CD4-positive, alpha-beta T cell treated with Interleukin-4 for 4 hours (primary cell): ENCODE results near the gene DDRGK1.

Experiments used
- DNase-seq: peaks from one replicate; pipeline ENCODE4 v3.0.0-alpha.2; 2020

The DDRGK1 gene

DNA sequence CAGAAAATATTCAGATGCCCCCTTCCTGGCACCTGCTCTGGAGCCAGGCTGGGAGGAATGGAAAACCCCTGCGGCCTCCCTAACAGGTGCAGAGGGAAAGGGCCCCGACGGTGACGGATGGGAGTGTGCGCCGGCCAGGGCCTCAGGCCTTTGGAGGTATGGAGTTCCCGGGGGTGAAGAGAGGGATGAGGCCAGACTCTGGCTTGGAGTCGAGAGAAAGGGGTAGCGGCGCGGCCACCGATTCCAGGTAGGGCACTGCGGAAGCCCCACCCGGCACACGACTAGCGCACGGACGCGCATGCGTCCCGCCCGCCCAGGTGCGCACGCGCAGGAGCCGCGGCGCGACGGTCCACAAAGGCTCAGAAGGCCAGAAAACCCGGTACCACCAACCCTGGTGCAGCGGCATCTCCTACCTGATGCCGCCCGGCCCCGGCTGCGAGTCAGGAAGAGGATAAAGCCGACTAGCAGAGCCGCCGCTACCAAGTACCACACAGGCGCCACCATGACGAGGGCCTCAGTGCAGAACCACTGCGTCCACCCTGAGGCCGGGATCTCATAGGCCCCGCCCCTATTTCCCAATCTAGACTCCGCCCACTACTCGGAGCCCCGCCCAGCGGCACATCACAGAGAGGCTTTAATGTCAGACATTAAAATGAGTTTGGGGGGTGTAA is at the start of gene DDRGK1:
Gene DDRGK1, minus strand, starts transcription at position 559 of the 671 bp plus-strand sequence. Its CDS starts 55 bp downstream, at position 504.
- peak; percentile 88 for DNase-seq

DNA sequence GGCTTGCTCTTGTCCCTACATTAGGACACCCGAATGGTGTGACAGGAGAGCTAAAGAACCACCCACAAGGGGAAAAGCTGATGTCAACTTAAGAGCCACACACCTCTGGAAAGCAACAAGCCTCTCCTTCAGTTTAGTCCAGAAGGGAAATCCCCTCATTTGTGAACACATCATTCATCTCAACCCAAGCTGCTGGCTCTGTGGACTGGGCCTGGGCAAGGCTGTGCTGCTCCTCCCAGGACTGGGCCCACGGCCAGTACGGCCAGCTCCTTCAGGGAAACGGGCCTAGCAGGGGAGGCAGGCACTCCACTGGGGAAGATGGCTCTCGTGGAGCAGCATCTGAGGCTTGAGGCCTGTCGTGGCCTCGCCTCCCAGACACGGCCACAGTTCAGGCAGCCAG is 47.3 kb upstream of the DDRGK1 start:
- no peak for DNase-seq

DNA sequence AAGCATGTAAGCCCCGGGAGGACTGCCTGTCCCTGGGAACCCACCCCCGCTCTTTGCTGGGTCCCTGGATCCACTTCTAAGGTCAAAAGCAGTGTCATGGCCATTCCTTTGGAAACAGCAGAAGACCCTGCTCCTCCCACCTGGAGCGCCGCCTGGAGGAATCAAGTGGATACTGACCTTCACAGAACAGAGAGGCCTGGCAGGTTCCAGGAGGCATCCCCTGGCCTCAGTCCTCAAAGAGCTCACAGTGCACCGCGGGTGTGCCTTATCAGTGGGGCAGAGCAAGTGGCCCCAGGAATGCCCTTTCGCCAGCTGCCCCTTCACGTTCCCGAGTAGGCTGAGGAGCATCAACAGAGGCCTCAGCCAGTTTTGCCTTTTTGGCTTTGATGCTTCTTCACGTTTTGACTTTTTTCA is 45.6 kb upstream of the DDRGK1 start:
- DNase-seq = no peak

DNA sequence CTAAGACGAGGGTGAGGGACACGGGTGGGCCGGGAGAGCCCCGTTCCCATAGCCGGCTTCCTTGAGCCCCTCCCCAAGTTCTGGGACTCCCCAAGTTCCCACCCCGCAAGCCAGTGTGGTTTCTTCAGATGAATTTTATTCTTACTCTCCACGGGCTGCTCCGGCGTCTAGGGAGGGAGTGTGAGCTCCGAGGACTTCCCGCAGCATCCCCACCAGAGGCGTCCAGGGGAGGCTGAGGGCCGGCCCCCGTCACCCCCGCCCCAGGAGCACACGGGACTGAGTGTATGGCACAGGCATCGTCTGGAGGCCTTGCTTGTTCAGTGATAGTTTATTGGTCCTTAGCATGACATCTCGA is 44.5 kb upstream of the DDRGK1 start:
- DNase-seq = no peak

DNA sequence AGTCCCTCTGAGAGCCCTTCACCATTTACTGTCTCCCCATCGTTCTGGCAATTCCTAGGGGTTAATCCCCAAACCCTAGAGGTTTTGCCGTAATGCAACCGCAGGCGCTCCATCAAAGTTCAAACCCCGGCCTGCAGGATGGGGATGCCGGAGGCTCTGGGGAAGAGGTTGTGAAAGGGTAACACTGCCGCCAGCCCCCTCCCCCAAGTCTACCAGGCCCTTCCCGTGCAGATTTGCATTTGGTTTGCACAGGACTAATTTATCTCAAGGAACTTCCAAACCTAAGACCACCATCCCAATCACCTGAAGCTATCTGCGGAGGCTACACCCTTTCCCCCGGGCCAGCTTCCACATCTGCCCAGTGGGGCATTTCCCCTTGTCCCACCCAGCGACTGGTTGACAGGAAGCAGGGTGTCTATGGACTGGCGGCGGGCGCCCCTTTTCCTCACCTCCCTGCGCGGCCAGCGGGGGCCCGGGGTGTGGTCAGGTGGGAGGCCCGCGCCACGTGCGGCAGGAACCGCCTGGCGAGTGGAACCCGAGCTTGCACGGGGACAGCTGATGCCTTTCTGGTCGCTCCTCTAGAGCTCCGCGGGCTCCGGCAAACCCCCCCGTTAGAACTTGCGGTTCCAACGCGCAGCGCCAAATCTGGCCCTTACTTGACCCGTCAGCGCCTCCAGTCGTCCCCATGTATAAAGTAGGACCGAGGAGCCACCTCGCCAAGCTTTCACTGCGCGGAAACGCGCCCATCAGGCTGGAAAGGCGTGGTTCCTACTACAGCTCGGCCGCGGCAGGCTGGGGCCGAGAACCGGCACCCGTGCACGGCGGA is 43.9 kb upstream of the DDRGK1 start:
- DNase-seq = no peak

DNA sequence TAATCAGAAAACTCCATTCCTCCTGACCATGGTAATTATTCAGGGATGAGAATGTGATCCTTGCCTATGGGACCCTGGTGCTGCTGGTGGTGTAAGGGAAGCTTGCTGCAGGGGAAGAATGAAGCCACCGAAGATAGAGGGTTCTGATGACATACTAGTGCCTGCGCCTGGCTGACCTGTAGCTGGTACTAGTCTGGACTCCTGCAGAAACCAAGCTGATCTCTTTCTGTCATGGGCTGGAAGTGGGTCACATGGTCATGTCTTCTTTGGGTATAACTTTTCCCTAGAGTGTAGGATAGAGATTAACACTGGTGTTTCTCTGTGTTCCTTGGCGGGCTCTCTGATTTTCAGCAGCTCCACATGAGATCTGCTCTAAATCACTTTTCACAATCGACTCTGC is 43.2 kb upstream of the DDRGK1 start:
- DNase-seq = no peak

DNA sequence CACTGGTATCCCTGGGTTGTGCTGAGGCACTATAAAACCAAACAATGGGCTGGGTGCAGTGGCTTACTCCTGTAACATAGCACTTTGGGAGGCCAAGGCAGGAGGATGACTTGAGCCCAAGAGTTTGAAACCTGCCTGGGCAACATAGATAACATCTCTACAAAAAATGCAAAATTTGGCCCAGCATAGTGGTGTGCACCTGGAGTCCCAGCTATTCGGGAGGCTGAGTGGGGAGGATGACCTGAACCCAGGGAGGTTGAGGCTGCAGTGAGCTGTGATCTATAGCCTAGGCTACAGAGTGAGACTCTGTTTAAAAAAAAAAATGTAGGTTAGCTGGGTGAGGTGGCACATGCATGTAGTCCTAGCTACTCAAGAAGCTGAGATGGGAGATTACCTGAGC is 42.2 kb upstream of the DDRGK1 start:
- no peak for DNase-seq

DNA sequence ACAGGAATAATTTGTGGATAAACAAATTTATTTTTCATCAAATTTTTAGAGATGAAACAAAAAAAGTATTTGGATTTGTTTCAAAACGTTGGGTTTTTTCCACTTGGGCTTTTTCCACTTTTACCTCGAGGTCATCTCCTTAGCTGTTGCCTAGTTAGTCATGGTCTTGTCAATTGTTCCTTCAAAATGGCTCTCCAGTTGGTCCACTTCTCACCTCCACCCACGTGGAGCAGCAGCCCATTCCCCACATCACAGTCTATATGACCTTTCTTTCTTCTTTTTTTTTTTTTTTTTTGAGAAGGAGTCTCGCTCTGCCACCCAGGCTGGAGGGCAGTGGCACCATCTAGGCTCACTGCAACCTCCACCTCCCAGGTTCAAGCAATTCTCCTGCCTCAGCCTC is 41.2 kb upstream of the DDRGK1 start:
- no peak for DNase-seq

DNA sequence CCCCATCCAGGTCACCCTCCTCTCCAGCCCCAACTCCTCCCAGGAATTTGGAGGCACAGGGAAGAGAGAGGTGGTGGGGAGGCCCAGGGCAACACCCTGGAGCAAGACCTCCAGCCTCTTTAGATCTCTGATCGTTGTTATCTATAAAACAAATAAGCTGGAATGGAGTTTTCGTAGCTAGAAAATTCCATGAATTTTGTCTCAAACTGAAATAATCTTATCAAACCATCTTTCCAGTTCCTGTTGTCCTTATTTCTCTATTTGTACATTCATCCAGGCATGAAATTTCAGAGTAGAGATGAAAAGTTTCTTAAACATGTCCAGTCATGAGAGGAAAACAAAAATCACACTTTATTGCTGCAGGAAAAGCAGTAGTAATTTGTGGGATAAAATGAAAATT is 40.7 kb upstream of the DDRGK1 start:
- no peak for DNase-seq

DNA sequence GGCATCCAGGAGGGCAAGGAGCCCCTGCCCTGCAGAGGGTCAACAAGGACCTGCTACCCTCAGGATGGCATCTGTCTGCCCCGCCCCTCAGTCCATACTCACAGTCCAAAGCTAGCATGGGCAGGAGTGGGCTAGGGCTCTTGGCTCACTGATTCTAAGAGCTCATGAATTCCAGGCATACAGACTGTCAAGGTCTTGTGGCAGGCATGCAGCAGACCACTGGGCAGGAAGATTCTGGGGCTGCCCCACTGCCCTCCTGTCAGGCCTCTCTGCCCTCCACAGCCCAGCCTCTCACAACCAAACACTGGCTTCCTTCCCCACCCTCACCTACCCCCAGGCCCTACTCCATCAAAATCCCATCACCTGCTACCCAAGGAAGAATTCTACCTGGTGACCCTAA is 40.1 kb upstream of the DDRGK1 start:
- DNase-seq = no peak

DNA sequence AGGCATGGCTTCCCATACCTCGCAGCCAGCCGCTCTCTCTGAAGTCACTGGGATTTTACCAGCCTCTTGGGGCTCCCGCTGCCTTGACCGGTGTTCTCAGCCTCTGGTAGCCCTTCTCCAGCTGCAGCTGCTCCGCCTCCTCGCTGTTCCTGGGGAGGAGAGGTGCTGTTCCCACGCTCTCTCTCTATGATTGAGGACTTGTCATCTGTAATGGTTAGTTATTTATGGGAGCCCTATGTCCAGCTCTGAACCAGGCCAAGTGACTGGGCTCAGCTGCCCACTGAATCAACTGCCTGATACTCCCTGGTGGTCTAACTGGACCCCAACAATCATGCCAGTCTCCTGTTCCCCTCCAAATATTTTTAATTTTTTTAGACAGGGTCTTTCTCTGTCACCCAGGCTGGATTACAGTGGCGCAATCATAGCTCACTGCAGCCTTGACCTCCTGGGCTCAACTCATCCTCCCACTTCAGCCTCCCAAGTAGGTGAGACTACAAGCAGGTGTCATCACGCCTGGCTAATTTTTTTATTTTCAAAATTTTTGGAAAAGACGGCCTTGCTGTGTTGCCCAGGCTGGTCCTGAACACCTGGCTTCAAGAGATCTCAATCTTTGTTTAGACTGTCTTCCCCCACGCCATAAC is 39.4 kb upstream of the DDRGK1 start:
- DNase-seq = no peak

DNA sequence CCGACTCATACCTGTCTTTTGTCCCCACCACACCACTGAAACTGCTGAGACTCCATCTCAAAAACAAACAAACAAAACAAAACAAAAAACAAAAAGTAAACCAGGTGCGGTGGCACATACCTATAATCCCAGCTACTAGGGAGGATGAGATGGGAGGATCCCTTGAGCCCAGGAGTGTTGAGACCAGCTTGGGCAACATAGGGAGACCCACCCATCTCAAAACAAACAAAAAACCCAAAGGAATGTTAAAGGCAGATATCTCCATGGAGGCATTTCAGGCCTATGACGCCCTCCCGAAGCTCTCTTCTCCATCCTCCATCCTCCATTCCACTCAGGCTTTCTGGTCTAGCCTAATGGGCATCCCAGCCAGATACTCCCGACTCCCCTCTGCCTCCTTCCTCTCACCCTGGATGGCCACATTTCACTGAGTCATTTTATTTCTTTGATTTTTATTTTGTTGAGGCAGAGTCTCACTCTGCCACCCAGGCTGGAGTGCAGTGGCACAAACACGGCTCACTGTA is 37.8 kb upstream of the DDRGK1 start:
- no peak for DNase-seq

DNA sequence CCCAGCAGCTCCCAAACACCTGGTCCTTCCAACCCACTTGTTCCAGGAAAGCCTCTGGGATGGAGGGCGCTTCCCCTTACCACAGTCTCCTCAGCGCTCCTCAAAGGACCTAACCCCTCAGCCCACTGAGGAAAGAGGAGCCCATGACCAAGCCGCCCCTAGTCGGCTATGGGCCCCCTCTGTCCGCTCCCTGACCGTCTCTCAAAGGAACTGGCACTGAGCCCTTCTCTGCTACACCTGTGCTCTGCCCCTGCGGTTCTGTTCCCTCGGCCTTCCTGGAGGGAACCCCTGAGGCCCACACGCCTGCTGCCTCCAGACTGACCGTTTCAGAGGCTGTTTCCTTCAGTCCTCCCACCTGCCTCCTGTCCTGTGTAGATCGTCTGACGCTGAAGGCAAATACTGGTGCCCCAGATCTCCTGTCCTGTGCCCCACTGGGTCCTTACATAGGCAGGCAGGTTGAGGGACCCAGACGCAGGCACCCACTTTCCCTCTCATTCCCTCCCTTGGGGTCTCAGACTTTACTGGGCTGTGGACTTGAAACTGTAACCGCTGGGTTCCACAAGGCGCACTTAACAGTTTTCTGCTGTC is 36.4 kb upstream of the DDRGK1 start:
- no peak for DNase-seq

DNA sequence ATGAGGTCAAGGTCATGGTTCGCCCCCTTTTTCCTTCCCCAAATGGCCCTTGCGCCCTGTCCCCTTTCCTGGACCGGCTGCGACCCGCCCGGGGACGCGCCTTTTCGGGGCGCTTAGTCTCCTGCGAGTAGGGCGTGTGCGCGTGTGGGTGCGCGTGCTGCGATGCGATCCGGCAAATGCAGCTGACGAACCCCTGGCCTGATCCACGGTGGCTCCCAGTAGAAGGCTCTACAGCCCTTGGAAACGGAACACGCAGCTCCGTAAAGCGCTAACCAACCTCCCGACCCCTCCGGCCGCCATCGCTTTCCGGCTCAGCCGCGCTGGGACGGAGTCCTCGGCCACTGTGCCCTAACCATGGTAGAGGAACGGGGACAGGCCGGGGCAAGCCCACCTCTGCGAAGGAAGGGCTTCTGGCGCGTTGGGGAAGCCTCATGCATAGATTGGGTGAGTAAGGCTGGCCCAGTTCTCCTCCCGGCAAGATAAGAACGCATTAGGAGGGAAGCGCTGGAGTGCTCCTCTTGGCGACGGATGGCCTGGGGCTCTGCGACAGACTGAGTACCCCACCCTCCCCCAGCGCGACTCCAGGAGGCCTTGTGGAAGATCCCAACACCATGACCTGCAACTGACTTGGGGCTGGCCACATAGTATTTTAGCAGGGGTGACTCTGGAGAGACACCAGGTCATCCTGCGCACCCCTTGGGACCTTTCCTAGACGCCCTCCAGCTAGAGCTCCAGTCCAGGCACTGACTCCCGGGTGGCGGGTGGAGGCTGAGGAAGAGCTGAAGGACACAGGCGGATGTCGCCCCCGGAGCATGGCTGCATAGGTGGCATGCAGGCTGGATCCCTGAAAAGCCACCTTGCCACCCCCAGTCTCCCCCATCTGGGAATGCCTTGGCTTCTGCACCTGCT is 35.6 kb upstream of the DDRGK1 start:
- DNase-seq = no peak

DNA sequence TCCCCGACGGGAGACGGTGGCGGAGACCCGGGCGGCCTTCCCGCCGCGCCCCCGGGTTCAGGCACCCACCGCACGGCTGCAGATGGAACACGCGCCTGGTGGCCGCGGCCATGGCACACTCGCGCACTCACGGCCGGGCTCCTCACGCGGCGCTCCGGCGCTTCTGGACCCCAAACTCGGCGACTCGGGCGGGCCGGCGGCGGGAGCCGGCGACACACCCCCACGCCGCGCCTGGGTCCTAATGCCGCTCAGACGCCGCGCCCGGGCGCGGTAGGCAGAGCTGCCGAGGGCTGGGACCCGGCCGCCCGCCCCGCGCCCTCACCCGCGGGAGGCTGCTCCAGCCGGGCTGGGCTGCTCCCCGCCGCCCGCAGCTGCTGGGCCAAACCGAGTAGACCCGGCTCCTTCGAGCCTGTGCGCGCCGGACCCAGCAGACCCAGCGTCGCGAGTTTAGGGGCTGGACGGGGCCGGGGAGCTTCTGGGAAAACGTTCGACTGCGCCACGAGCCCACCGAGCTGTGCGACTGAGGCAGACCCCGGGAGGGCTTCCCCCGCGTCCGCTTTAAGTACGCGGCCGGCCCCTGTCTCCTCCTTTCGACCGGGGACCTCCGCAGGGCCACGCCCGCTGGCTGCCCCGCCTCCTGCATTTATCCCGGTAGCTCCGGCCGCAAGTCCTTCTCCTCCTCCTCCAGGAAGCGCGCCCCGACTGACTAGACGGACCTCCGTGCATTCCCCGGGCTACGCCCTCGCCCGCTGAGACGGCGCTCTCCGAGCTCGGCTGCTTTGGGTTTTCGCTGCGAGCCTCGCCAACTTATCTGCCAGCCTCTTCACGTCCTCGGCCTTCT is 34.8 kb upstream of the DDRGK1 start, which contains the start of gene SLC4A11:
Gene SLC4A11, minus strand, starts transcription at position 165 of the 841 bp plus-strand sequence. Its CDS starts 53 bp downstream, at position 112.
- DNase-seq = peak; percentile 26

DNA sequence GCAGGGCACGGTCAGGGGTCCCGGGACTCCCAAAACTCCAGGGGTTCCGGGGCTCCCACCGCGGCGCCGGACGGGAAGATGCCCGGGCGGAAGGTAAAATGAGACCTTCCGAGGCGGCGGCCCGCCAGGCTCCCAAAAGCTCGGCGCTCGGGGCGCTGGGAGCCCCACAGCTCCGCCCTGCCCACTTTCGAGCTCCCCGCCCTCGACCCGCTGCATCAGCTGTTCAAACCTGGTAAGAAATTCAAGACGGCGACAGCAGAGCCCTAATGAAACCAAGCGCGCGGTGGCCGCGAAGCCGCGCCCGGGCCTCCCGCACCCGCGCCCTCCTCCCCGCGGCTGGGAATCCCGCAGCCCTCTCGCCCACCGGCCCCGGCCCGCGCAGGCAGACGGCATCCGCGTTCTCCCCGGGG is 34.1 kb upstream of the DDRGK1 start:
- peak; percentile 21 for DNase-seq

DNA sequence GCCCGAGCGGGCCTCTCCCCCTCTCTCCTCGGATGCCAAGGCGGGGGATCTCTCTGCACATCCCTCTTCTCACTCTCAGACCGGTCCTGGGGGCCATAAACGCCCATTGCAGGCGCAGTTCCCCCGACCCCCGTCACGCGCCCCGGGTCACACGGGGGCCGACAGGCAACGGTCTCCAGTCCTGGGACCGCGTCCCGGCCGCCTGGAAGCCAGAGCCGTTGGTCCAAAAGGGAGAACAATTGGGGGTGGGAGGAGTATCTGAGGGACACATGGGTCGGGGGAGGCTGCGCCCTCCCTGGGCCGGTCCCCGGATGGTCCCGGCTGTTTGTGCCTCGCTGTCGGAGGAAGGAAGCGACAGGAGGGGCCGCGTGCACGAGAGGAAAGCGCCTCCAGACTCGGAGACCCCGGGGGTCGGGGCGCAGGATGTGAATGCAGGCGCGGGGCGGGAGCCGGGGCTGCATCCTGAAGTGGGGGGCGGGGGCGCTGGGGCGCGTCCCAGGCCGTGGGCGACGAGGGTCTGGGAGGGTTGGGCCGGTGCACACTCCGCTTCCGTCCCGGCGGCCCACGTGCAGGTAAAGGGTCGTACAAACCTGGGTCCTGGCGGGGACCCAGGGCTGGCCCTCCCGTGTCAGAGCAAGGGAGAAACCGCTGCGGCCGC is 33.6 kb upstream of the DDRGK1 start:
- DNase-seq = no peak

DNA sequence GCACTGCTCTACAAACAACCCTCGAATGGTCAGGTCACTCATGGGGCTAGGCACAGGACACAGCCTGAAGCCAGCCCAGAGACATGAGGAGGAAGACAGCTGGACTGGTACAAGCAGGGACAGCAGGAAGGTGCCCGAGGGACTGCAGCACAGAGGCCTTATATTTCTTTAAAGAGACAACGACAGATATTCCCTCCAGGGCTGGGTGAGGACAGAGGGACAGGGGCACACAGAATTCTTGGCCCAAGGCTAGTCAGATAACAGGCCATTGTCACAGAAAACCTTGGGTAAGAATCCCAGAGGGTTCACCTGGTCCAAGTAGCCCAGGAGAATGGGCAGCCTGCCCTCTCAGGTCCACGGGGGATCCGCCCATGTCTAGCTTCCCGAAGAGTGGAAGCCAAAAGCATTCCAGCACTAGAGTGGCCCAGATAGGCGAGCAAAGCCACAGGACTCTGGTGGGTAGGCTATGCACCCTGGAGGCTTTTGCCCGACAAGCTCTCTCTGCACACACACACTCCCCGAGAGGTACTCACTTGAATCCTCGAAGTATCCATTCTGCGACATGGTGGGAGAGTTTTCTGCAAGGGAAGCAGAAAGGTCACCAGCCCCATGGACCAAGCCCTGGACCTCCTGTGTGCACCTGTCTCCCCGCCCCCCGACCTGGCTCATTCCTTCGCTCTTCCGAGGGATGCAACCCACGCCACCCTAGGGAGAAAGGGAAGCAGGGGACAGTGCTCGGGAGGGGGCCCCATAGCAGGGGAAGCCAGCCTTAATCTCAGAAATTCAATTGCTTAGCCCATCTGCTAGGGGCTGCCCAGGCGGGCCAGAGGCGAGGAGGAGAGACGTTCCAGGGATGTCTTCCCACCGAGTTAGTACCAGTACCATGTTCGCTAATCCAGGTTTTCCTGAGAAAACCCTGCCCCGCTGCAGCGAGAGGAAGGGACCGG is 32.8 kb upstream of the DDRGK1 start:
- no peak for DNase-seq

DNA sequence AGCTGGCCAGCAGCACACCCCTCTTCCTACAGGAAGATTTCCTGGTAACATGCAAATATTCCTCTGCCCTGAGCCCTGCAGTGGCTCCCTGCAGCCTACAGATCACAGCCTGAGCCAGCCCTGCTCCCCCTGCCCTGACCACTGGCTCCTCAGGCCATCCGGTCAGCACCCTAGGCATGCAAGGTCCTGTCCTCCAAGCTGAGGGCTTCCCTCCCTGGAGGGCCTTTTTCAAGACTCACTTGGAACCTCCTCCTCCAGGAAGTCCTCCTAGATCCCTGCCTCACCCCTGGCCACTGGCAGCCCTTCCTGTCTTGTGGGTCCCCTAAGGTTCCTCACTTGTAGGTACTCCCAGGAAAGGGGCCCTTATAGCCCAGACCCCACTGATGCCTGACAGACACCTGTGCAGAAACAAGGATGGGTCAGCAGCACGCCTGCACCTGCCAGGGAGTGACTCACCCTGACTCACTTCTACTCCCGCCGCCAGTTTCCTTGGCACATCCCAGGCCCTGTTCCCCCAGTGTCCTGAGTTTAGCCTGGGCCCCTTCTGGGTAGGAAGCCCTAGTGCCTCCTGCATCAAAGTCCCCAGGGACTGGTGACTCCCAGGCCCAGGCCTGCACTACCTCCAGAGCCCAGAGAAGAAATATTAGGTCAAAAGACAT is 31.3 kb upstream of the DDRGK1 start:
- DNase-seq = no peak
